ENCODE results near the gene AFF3. TPM values are rescaled to one million over a fixed set of nuclear protein-coding genes. Genes with fewer than 3 reads are reported as not detected.
"Not testable (repeated sequence)": the region's sequence is repeated elsewhere in the genome, so short reads cannot be mapped to it uniquely, and the experiment has no call there.

AFF3 gene
- total RNA-seq, 2 experiments from 2014 or later = 0.03 TPM

DNA sequence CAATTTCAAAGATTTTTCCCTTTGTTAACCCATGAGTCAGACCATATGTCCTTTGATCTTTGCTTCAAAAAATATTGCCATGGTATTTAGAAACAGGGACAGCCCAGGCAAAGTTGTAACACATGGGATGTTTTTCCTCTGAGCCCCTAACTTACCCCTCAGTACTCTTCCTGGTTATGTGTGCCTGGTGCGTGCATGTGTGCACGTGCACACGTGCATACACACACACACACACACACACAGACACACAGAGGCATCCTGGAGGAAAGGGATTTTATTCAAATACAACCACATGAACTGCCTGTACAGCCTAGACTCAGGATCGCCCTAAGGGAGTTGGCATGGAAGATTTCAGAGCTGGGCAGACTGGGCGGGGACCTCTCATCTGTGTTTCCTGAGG lies 5.1 kb downstream of the AFF3 start:
- ChIA-PET CTCF (no interaction called here), POLR2A (no interaction called here)
- H3K27ac Mint-ChIP-seq = no peak overlapping the region
- H3K9me3 Mint-ChIP-seq = no peaks in the 10 kb centered on the region
- DNase-seq = no peak
- H3K27me3 Mint-ChIP-seq = peaks cover 24% of the 10 kb centered on the region
- no peaks in the 10 kb centered on the region for H3K36me3 Mint-ChIP-seq (ENCODE audit: low read depth)
- peaks cover 3% of the 10 kb centered on the region for H3K4me1 Mint-ChIP-seq
- H3K4me3 Mint-ChIP-seq = no peak overlapping the region

DNA sequence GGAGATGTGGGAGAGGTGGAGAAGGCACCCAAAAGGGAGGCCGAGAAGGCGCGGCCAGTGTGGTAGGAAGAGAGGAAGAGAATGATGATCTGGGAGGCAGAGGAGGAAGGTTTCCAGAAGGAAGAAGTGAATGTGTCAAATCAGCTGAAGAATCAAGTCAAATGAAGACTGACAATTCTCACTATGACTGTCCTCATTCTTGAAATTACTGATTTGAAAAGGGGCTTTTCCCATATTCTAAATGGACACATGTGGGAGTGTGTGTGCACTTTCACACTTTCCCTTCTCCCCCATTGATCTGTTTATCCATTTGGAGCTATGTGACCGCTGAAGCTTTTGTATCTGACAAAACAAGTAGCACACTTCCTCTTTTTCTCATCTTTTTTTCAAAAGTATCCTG lies 6.1 kb downstream of the AFF3 start:
- Mint-ChIP-seq H3K27ac (no peak overlapping the region), H3K27me3 (peaks cover 18% of the 10 kb centered on the region), H3K36me3 (ENCODE audit: low read depth) (no peaks in the 10 kb centered on the region), H3K4me1 (no peaks in the 10 kb centered on the region), H3K4me3 (no peak overlapping the region), H3K9me3 (no peaks in the 10 kb centered on the region)
- ChIA-PET POLR2A (no interaction called here), CTCF (no interaction called here)
- DNase-seq = no peak

DNA sequence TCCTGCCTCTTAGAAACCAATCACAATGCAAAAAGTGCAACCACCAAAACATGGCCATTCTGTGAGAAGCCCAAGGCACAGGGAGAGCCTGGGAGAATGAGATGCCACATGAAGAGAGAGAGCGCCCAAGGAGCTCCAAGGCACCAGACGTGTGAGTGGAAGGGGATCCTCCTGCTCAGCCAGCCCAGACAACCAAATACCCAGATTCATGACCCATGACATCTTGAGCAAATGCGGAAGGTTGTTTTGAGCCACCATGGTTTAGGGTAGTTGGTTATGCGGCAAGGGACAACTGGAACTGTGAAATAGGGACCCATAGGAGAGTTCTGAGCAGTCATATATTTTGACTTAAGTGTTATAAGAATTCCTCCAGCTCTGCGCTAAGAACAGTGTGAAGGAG lies 7.0 kb downstream of the AFF3 start:
- DNase-seq = no peak
- Mint-ChIP-seq H3K27me3 (peaks cover 10% of the 10 kb centered on the region), H3K9me3 (no peaks in the 10 kb centered on the region), H3K4me3 (no peak overlapping the region), H3K27ac (no peak overlapping the region), H3K4me1 (no peaks in the 10 kb centered on the region), H3K36me3 (ENCODE audit: low read depth) (no peaks in the 10 kb centered on the region)
- ChIA-PET CTCF (no interaction called here), POLR2A (no interaction called here)

DNA sequence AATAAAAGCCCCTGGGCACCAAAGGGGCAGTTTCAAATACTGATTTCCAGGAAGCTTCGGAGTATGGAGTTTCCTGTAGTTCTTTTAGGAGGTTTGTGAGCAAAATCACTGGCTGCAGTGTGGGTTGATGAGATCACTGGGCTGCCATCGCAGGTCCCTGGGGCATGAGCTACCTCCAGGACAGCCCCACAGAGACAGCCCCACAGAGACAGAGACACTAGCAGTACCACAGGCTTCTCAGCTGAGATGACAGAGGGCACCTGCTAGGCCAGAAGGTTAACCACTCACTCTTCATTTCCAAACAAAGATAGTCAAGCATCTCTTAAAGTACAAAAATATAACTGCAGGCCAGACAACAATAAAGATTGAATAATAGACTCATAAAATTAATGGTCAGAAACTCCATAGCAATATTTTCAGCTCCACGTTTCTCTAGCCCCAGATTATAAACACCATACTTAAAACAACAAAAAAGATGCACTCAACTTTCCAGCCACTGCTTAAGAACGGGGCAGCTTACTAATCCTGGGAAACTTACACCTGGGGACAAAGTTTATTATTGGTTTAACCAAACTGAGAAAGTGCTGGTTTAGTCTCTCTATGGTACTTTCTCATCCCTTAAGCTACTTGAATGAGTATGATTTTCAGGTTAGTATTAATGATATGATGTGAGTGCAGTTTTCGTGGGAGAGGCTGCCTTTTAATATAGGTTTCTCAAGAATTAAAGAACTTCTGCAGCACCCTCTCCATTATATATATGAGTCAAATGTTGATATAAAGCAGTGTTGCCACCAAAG lies 11.6 kb downstream of the AFF3 start:
- DNase-seq = no peak
- Mint-ChIP-seq H3K27me3 (peaks cover 3% of the 10 kb centered on the region), H3K4me1 (no peaks in the 10 kb centered on the region), H3K27ac (no peak overlapping the region), H3K36me3 (ENCODE audit: low read depth) (no peaks in the 10 kb centered on the region), H3K9me3 (no peaks in the 10 kb centered on the region), H3K4me3 (no peak overlapping the region)
- POLR2A ChIA-PET = no interaction called here
- CTCF ChIA-PET = no interaction called here

DNA sequence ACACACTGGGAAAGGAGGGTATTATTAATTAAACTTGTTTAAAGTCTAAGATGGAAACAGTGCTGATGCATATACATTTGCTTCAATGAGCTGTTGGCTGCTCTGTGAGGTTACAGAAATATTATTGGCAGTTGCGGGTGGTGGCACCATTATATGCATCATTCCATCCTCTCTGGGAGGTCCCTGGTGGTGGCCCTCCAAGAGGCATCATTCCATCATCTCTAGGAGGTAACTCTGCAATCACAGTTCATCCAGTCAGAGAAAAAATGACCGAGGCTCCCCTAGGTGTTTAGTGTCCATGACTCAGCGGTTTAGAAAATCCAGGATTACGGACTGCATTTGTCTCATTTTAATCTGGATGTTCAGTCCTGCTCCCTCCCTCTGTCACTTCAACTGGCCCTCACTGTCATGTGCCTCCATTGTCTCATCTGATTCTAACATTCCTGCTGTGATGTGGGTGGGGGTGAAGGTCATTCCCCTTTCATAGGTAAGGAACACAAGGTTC lies 15.4 kb downstream of the AFF3 start:
- ChIA-PET POLR2A (no interaction called here), CTCF (no interaction called here)
- no peak for DNase-seq
- H3K9me3 Mint-ChIP-seq = no peaks in the 10 kb centered on the region
- H3K27ac Mint-ChIP-seq = no peak overlapping the region
- H3K36me3 Mint-ChIP-seq (ENCODE audit: low read depth) = no peaks in the 10 kb centered on the region
- H3K4me3 Mint-ChIP-seq = no peak overlapping the region
- H3K27me3 Mint-ChIP-seq = peaks cover 5% of the 10 kb centered on the region
- no peaks in the 10 kb centered on the region for H3K4me1 Mint-ChIP-seq

DNA sequence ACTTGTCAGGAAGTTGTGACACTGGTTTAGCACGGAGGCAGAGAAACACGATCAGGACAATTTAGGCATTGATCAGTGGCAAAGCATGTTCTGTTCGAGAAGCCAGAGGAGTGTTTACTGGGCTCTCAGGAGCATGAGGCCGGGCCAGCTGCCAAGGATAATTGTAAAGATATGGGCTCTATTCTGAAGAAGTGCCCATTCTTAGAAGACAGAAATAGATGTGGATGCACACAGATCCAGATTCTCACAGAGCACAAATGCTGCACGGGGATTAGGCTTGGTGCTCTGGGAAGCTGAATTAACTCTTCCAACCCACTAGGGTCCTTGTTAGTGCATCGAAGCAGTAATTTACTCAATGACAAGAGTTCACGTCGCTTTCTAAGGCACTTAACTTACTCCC lies 16.2 kb downstream of the AFF3 start:
- H3K27me3 Mint-ChIP-seq = peaks cover 3% of the 10 kb centered on the region
- H3K27ac Mint-ChIP-seq = no peak overlapping the region
- H3K4me3 Mint-ChIP-seq = no peak overlapping the region
- H3K9me3 Mint-ChIP-seq = no peaks in the 10 kb centered on the region
- ChIA-PET POLR2A (no interaction called here), CTCF (no interaction called here)
- H3K4me1 Mint-ChIP-seq = no peaks in the 10 kb centered on the region
- H3K36me3 Mint-ChIP-seq (ENCODE audit: low read depth) = no peaks in the 10 kb centered on the region
- no peak for DNase-seq

DNA sequence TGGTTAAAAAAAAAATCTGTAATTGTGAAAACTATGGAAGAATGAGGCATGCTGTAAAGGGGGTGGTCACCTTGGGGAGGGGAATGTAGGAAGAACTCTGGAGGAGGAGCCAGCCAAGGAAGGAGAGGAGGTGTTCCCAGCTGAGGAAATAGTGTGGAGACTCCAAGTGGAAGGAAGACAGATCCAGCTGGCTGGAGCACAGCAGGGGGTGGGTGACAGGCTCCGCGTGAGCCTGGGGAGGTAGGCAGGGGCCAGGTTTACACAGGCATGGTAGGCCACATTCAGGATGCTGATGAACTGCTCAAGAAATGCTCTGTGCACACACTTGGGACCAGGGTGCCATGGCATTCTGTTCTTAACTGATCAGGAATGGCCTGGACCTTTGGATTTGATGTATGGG lies 16.8 kb downstream of the AFF3 start:
- DNase-seq = no peak
- POLR2A ChIA-PET = no interaction called here
- Mint-ChIP-seq H3K27ac (no peak overlapping the region), H3K36me3 (ENCODE audit: low read depth) (no peaks in the 10 kb centered on the region), H3K4me1 (no peaks in the 10 kb centered on the region), H3K27me3 (peaks cover 3% of the 10 kb centered on the region), H3K9me3 (no peaks in the 10 kb centered on the region), H3K4me3 (no peak overlapping the region)
- CTCF ChIA-PET = no interaction called here

DNA sequence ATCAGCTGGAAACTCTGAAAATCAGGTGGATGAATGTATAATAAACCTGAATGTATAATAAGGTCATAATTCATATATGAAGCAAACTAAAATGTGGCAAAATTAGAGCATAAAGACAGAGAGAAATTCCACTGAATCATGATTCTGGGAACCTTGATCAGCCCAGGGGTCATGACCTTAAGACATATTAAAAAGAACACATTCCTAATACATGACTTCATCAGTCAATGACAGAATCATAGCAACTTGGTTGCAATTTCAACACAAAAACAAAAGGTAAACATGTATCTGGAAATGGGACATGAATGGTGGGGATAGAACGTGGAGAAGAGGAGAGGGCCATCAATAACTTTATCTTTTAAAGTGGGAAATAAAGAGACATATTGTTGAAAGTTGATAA lies 17.6 kb downstream of the AFF3 start:
- ChIA-PET CTCF (no interaction called here), POLR2A (no interaction called here)
- Mint-ChIP-seq H3K27me3 (peaks cover 3% of the 10 kb centered on the region), H3K4me3 (no peak overlapping the region), H3K9me3 (no peaks in the 10 kb centered on the region), H3K36me3 (ENCODE audit: low read depth) (no peaks in the 10 kb centered on the region), H3K4me1 (no peaks in the 10 kb centered on the region), H3K27ac (no peak overlapping the region)
- no peak for DNase-seq

DNA sequence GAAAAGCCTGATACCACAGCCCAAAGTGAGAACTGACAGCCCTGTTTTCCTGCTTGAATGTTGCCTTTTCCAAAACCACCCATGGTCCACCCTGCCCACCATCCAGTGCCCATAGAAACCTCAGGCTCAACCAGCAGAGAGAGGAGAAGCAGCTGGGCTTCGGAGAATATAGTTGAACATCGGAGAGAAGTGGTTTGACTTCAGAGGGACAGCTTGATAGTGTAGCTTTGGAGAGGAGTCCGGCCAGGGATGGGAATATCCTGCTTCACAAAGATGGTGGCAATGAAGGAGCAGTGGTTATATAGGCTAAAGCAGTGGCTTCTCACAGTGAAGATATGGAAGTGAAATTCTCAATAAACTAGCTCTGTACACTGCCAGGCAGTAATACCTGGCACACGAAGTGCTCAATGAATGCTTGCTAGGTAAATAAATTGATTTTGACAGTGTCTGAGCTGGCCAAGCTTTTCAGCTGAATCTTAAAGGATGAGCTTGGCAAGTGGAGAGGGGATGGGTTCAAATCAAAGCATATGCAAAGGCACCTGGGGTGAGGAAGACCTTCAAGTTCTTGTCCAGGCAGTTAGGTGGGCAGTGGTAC lies 21.2 kb downstream of the AFF3 start:
- CTCF ChIA-PET = no interaction called here
- Mint-ChIP-seq H3K27me3 (peaks cover 8% of the 10 kb centered on the region), H3K4me1 (no peaks in the 10 kb centered on the region), H3K9me3 (no peaks in the 10 kb centered on the region), H3K4me3 (no peak overlapping the region), H3K27ac (no peak overlapping the region), H3K36me3 (ENCODE audit: low read depth) (no peaks in the 10 kb centered on the region)
- DNase-seq = no peak
- POLR2A ChIA-PET = no interaction called here

DNA sequence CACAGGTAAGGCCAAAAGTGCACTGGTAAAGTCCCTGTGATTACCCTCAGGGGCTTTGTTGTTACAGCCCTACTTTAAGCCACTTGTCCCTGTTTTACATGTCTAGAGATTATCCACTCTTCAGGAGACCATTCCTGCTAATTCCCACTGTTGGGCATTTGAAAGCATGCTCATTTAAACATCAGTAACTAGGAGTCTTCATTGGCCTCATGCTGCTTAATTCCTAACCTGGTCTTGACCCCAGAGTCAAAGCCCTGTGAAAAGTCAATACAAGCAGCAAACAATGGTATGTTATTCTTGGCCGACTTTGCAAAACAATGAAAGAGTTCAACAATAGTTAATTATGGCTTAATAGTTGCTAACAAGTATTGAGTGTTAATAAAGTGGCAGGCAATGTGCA lies 23.2 kb downstream of the AFF3 start:
- CTCF ChIA-PET = no interaction called here
- Mint-ChIP-seq H3K27ac (no peak overlapping the region), H3K4me3 (no peak overlapping the region), H3K4me1 (no peaks in the 10 kb centered on the region), H3K36me3 (ENCODE audit: low read depth) (no peaks in the 10 kb centered on the region), H3K27me3 (peaks cover 10% of the 10 kb centered on the region), H3K9me3 (no peaks in the 10 kb centered on the region)
- POLR2A ChIA-PET = no interaction called here
- DNase-seq = no peak

DNA sequence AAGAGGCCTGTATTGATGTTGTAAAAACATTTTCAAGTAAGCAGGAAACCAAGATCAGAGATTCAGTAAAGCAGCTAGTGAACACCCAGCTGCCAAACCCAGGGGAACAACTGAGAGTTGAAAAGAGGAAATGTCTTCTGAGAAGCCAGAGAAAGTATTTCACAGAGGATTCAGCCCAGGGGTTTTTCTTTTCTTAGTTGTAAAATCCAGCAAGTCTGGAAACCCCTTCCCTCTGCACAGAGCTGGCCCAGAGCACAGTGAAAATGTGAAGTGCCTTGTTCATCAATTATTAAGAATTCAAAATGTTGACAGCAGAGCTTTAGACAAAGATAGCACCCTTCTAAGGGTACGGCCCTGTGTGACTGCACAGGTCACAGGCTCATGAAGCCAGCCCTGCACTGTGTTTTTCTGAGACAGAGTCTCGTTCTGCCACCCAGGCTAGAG lies 28.4 kb downstream of the AFF3 start:
- H3K27ac Mint-ChIP-seq = no peak overlapping the region
- no peaks in the 10 kb centered on the region for H3K36me3 Mint-ChIP-seq (ENCODE audit: low read depth)

DNA sequence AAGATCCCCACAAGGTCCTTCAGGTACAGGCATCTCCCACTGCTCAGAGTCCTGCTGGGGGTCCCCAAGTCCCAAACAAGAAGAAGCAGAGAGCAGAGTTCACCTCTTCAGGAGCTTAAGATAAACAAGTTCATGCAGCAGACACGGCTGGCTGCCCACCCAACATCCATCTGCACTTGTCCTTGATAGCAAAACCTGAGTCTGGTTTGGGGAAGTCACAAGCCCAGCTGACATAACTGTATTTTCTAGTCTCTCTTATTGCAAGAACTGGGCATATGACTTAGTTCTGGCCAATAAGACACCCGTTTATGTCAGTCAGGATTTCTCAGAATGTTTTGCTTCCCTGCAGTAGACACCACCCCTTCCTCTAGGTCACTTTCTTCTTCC lies 31.8 kb downstream of the AFF3 start:
- Mint-ChIP-seq H3K9me3 (no peaks in the 10 kb centered on the region), H3K36me3 (ENCODE audit: low read depth) (no peaks in the 10 kb centered on the region), H3K27me3 (peaks cover 24% of the 10 kb centered on the region), H3K4me1 (peaks cover 2% of the 10 kb centered on the region), H3K4me3 (no peak overlapping the region), H3K27ac (no peak overlapping the region)
- POLR2A ChIA-PET = no interaction called here
- CTCF ChIA-PET = no interaction called here
- DNase-seq = no peak

More for the DNA sequence above, 28.4 kb downstream of the AFF3 start:
- no peak overlapping the region for H3K4me3 Mint-ChIP-seq
- ChIA-PET CTCF (no interaction called here), POLR2A (no interaction called here)
- no peaks in the 10 kb centered on the region for H3K4me1 Mint-ChIP-seq
- peaks cover 11% of the 10 kb centered on the region for H3K27me3 Mint-ChIP-seq
- DNase-seq = no peak
- H3K9me3 Mint-ChIP-seq = no peaks in the 10 kb centered on the region

DNA sequence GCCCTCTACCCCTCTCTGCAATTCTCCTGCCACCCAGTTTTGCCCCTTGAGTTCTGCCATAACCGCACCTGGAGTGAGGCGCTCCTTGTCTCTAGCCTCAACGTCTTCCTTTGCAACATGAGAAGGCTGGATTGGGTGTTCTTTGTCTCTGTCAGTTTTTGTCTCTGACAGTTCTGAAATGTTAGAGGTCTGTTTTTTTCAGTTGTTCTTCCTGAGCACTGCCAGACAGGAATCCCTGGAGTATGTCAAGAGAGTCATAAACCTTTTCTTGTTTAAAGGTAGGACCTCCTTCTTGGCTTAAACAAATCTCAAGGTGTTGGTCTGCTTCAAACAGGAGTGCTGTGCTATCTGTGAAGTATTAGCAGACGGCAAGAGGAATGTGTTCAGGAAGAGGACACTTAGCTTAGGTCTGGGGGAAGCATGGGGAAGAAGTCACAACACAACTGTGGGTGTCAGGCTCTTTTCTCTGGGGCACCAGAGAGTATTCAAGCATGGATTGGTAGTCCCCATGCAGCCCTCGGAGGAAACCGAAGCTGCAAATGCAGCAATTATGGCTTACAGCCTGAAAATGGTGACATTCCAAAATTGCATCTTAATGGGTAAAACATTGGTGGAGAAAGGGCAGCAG lies 32.3 kb downstream of the AFF3 start:
- CTCF ChIA-PET = no interaction called here
- no peak overlapping the region for H3K27ac Mint-ChIP-seq
- H3K4me3 Mint-ChIP-seq = no peak overlapping the region
- H3K4me1 Mint-ChIP-seq = peaks cover 5% of the 10 kb centered on the region
- peaks cover 28% of the 10 kb centered on the region for H3K27me3 Mint-ChIP-seq
- POLR2A ChIA-PET = no interaction called here
- no peaks in the 10 kb centered on the region for H3K9me3 Mint-ChIP-seq
- DNase-seq = no peak
- H3K36me3 Mint-ChIP-seq (ENCODE audit: low read depth) = peaks cover 3% of the 10 kb centered on the region

DNA sequence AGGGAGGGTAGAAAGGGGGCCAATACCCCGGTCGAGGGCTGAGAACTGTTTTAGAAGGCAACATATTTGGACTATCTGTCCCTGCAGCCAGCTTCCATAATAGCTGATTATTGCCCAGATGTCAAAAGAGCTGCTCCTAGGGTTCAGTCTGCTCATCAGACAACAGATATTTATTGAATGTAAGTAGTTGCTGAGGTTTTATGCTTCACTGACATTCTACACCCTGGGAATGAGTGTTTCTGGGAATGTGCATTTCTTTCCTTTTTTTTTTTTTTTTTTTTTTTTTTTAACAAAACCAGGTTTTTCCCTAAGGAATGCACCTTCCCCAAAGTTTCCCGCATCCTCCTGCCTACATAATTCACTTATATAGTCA lies 33.8 kb downstream of the AFF3 start:
- H3K9me3 Mint-ChIP-seq; H3K27ac Mint-ChIP-seq; H3K4me3 Mint-ChIP-seq; DNase-seq; POLR2A ChIA-PET; H3K4me1 Mint-ChIP-seq; CTCF ChIA-PET; H3K36me3 Mint-ChIP-seq (ENCODE audit: low read depth): not testable (repeated sequence)
- H3K27me3 Mint-ChIP-seq = peaks cover 28% of the 10 kb centered on the region

Data from activated CD4-positive, alpha-beta memory T cell treated with anti-CD3 and anti-CD28 coated beads, Interleukin-2, amount 10 ng/mL, durations not matched to agents 7 days and 5 days (primary cell).